Measurements from ENCODE around the gene HBE1.
"Not testable (repeated sequence)": the region's sequence is repeated elsewhere in the genome, so short reads cannot be mapped to it uniquely, and the experiment has no call there.

HBE1 gene

DNA sequence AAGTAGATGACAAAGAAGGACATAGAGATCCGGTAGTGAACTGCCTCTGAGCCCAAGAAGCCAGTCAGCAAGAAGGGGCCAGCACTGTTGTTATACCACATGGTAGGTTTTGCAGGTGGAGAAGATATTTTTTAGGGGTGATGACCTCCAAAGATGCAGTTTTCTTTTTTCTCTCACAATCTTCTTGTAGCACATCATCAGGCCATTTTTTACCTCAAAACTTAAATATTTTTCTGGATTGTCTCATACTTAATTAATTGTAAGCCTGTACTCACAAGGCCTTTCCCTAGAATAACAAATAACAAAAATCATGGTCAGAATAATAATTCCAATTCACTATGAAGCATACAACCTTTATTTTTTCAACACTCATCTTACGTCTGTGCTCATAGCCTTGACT, 32.1 kb upstream of the HBE1 start, which contains the start of gene OR51B4:
OR51B4 (minus strand) TSS at position 101 of the 400 bp plus-strand sequence; CDS start at position 101, 0 bp downstream.
- H3K4me3 ChIP-seq, result no peak within 1 kb of the TSS
- no peak for DNase-seq (ENCODE audit: low spot score)
- no peak for TF ChIP-seq CTCF (IDR thresholded peaks at IDR 0.05)
- H3K27ac ChIP-seq, result no peak within 1 kb of the TSS

- no peak overlapping the region for H3K4me3 ChIP-seq
- no peak overlapping the region for H3K27ac ChIP-seq
- no peak for TF ChIP-seq CTCF (IDR thresholded peaks at IDR 0.05)
- no peak for DNase-seq (ENCODE audit: low spot score)
Observed at GRCh38 chr11:5300251-5300650, 30.5 kb upstream of the HBE1 start.

DNA sequence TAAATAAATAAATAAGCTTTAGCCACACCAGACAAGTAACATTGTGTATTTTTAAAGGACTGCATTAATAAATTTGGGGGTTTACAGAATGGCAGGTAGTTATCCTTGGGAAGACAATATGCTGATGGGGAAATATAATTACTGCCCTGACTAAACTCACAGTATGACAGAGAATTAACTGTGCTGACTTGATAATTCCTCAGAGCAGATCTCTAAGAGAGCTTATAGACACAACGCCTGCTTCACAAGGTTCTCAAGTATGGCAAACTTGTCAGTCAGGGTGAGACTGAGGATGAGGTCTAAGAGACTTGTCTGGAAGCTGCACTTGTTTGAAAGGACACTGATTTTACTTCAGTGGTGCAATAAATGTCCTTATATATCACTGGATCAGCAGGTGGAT, 28.7 kb upstream of the HBE1 start:
- no peak for TF ChIP-seq CTCF (IDR thresholded peaks at IDR 0.05)
- Histone ChIP-seq H3K27ac (no peak overlapping the region), H3K4me3 (no peak overlapping the region)
- DNase-seq (ENCODE audit: low spot score), result no peak

DNA sequence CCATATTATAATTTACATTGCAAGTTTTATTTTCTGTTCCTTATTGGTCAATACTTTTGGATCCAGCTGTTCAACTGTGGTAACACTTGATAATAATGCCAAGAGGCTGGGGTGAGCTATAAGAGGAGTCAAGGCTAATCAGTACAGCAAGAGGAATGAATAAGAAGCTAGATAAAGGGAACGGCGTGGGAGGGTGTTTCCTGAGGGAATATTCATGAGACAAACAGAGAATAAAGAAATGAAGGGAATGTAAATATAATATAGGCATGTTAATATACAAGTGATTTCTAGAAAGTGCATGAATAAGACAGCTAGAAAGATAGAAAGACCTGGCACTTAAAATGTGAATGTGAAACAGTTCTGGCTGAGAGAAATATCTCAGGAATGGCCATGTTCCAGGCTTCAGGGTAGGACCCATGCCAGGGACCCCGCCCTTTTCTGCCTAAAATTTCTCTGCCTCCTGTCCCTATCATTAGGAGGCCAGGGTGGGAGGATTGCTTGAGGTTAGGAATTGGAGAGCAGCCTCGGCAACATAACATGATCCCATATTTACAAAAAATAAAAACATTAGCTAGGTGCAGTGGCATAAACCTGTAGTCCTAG, 28.1 kb upstream of the HBE1 start:
- Histone ChIP-seq H3K27ac (no peak overlapping the region), H3K4me3 (no peak overlapping the region)
- no peak for TF ChIP-seq CTCF (IDR thresholded peaks at IDR 0.05)
- no peak for DNase-seq (ENCODE audit: low spot score)

GRCh38 chr11:5294342-5294995, 24.7 kb upstream of the HBE1 start:
- H3K4me3 ChIP-seq; H3K27ac ChIP-seq; DNase-seq (ENCODE audit: low spot score): not testable (repeated sequence)

GRCh38 chr11:5293028-5293427, 23.3 kb upstream of the HBE1 start:
- no peak for DNase-seq (ENCODE audit: low spot score)
- Histone ChIP-seq H3K4me3 (no peak overlapping the region), H3K27ac (no peak overlapping the region)
- TF ChIP-seq CTCF (IDR thresholded peaks at IDR 0.05), result no peak

DNA sequence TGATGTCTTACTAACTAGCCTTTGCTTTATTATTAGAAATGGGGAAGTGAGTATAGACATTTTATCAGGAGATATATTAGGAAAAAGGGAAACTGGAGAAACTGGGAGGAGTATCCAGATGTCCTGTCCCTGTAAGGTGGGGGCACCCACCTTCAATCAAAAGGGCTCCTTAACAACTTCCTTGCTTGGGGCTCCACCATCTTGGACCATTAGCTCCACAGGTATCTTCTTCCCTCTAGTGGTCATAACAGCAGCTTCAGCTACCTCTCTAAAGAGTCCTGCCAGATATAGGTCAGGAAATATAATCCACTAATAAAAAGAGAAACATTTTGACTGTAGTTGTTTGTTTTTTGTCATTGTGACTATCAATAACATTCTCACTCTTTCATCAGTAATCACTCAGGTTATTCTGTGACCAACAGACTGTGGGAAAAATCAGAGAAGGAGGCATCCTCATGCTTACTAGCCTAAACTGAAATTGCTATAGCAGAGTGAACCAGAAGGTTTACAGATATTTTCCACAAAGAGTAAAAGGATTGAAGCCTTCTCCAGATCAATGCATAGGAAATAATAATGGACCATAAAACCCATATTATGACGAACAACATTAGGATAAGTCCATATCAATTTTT, 21.6 kb upstream of the HBE1 start:
- no peak for TF ChIP-seq CTCF (IDR thresholded peaks at IDR 0.05)
- Histone ChIP-seq H3K4me3 (no peak overlapping the region), H3K27ac (no peak overlapping the region)
- no peak for DNase-seq (ENCODE audit: low spot score)
